ENCODE results near the gene EFCAB9.

GRCh38 chr5:172185096-172185461 lies 8.9 kb upstream of the EFCAB9 start:
- TF ChIP-seq GATA3 (IDR thresholded peaks at IDR 0.05; ENCODE audit: low read depth, low read length): no peak
- no peak for TF ChIP-seq GATA2 (IDR thresholded peaks at IDR 0.05; ENCODE audit: low read depth, low read length)
